Measurements from ENCODE around the gene SOX18.

Gene SOX18

GRCh38 chr20:64037199-64037497, 12.3 kb downstream of the SOX18 start:
- DNase-seq (ENCODE audit: low read depth) = no peak

GRCh38 chr20:64036346-64037198, 12.9 kb downstream of the SOX18 start:
- no peak for DNase-seq (ENCODE audit: low read depth)

GRCh38 chr20:64035933-64036345, 13.5 kb downstream of the SOX18 start, which contains the start of gene C20orf204:
Gene C20orf204, plus strand, starts transcription at chr20:64036182. Its CDS starts 142 bp downstream, at chr20:64036324.
- DNase-seq (ENCODE audit: low read depth) = no peak

- DNase-seq (ENCODE audit: low read depth) = no peak
Observed at GRCh38 chr20:64035066-64035932, 14.1 kb downstream of the SOX18 start.

- no peak for DNase-seq (ENCODE audit: low read depth)
Observed at GRCh38 chr20:64033981-64034493, 15.4 kb downstream of the SOX18 start.

GRCh38 chr20:64032706-64033624, 16.5 kb downstream of the SOX18 start:
- no peak for DNase-seq (ENCODE audit: low read depth)

- DNase-seq (ENCODE audit: low read depth) = no peak
Observed at GRCh38 chr20:64031822-64032314, 17.6 kb downstream of the SOX18 start.

- no peak for DNase-seq (ENCODE audit: low read depth)
Observed at GRCh38 chr20:64030371-64031134, 18.9 kb downstream of the SOX18 start.

- DNase-seq (ENCODE audit: low read depth) = no peak
Observed at GRCh38 chr20:64029293-64030117, 19.9 kb downstream of the SOX18 start.

GRCh38 chr20:64027981-64028685, 21.3 kb downstream of the SOX18 start:
- DNase-seq (ENCODE audit: low read depth) = no peak

- no peak for DNase-seq (ENCODE audit: low read depth)
Observed at GRCh38 chr20:64025826-64026412, 23.5 kb downstream of the SOX18 start.

GRCh38 chr20:64025101-64025825, 24.2 kb downstream of the SOX18 start:
- DNase-seq (ENCODE audit: low read depth) = no peak

- no peak for DNase-seq (ENCODE audit: low read depth)
Observed at GRCh38 chr20:64024141-64024990, 25.1 kb downstream of the SOX18 start.

GRCh38 chr20:64023361-64024140, 25.9 kb downstream of the SOX18 start:
- DNase-seq (ENCODE audit: low read depth) = no peak

- DNase-seq (ENCODE audit: low read depth) = no peak
Observed at GRCh38 chr20:64022671-64023360, 26.6 kb downstream of the SOX18 start.
